Lung (tissue), 12 donors: ENCODE data around the gene SRRM4. TPM values are rescaled to one million over a fixed set of nuclear protein-coding genes. Genes with fewer than 3 reads are reported as not detected.

Experiments
- ATAC-seq: fragments of 200-7000 bp; cut with Tn5 transposase; one replicate; pipeline ENCODE4 v1.9.1; 2020; ENCODE audit warnings: moderate number of reproducible peaks; ENCODE audit not compliant: insufficient read depth, low FRiP score
- DNase-seq, 3 donors: peaks; one replicate each; pipeline ENCODE4 v3.0.0-alpha.2; 2013 to 2017
- H3K27ac ChIP-seq, 2 donors: one replicate each; pipeline ENCODE4 v1.5.1; 2013; ENCODE audit warnings: mild to moderate bottlenecking in 2 of 2, moderate library complexity in 2 of 2, control low read depth in 1 of 2, inconsistent platforms in 1 of 2, low read depth in 1 of 2, low read length in 1 of 2
- H3K27me3 ChIP-seq, 3 donors: one replicate each; pipeline ENCODE4 v1.5.1; 2013; ENCODE audit warnings: low read length in 2 of 3; ENCODE audit not compliant: control insufficient read depth in 3 of 3, insufficient read depth in 3 of 3
- H3K36me3 ChIP-seq, 4 donors: one replicate each; pipeline ENCODE4 v1.5.1; 2013; ENCODE audit warnings: low read length in 4 of 4, mild to moderate bottlenecking in 1 of 4, moderate library complexity in 1 of 4; ENCODE audit not compliant: control insufficient read depth in 4 of 4, insufficient read depth in 4 of 4
- H3K4me1 ChIP-seq, 5 donors: one replicate each; pipeline ENCODE4 v1.5.1; 2013; ENCODE audit warnings: low read length in 5 of 5, mild to moderate bottlenecking in 2 of 5, moderate library complexity in 1 of 5; ENCODE audit not compliant: control insufficient read depth in 5 of 5, insufficient read depth in 5 of 5
- H3K4me3 ChIP-seq: one replicate; pipeline ENCODE4 v1.5.1; 2013; ENCODE audit warnings: mild to moderate bottlenecking, control low read depth, moderate library complexity
- H3K9ac ChIP-seq, 2 donors: one replicate each; pipeline ENCODE4 v1.5.1; 2013; ENCODE audit warnings: low read length in 2 of 2, control low read depth in 1 of 2; ENCODE audit not compliant: insufficient read depth in 1 of 2
- H3K9me3 ChIP-seq, 4 donors: one replicate each; pipeline ENCODE4 v1.5.1; 2013; ENCODE audit warnings: low read length in 3 of 4, mild to moderate bottlenecking in 1 of 4, moderate library complexity in 1 of 4; ENCODE audit not compliant: control insufficient read depth in 4 of 4, insufficient read depth in 3 of 4
- CTCF ChIP-seq: IDR thresholded peaks from 2 replicates; pipeline ENCODE4 v1.5.1; 2012; ENCODE audit warnings: mild to moderate bottlenecking; ENCODE audit errors: control extremely low read depth, extremely low read depth
- WGBS, 2 donors: extraction: QIAGEN DNeasy Blood & Tissue Kit; methylation state at CpG; one replicate each; pipeline ENCODE4 v1.1.7; 2013; 5-methylcytosine and 5-hydroxymethylcytosine counted together
- polyA plus RNA-seq, 2 donors: library from polyadenylated mRNA; stranded (reverse); fragments of 200-250 nt; gene quantifications; one replicate each; pipeline ENCODE4 v1.2.1, GENCODE V29; 2013
- total RNA-seq, 2 donors: library from RNA; depleted of rRNA in 1 of 2; stranded (reverse); fragments of >200 nt in 1 of 2; gene quantifications; one replicate each; pipeline ENCODE4 v1.2.1, GENCODE V29; 2014 to 2021
- donor health status: control.
- donor health status: control.
- donor health status: Bipolar disorder and iron deficiency.
- donor health status: healthy.
- donor health status: DM: yes; HTN: yes; CAD: no.

The SRRM4 gene
- total and polyA plus RNA-seq, 4 donors: 0.01 to 0.20 (median 0.03) TPM

GRCh38 chr12:119071176-119071575, 89.8 kb downstream of the SRRM4 start:
- no peak for TF ChIP-seq CTCF
- H3K36me3 ChIP-seq: no peaks in the 10 kb centered on the region
- WGBS, 2 donors: 85 to 90% methylated on average over 6 of the region's 6 CpGs

GRCh38 chr12:119071638-119072231, 90.4 kb downstream of the SRRM4 start:
- no peak for TF ChIP-seq CTCF
- Histone ChIP-seq H3K9ac (no peak overlapping the region), H3K27me3 (peaks cover 0 to 10% (median 2%) of the 10 kb centered on the region in 3 donors), H3K27ac (no peak overlapping the region), H3K4me3 (no peak overlapping the region), H3K36me3 (no peaks in the 10 kb centered on the region), H3K9me3 (no peaks in the 10 kb centered on the region), H3K4me1 (no peaks in the 10 kb centered on the region)
- DNase-seq: no peak
- WGBS, 2 donors: 73 to 85% methylated on average over 5 of the region's 5 CpGs
- no peak for ATAC-seq

More at GRCh38 chr12:119071176-119071575, 89.8 kb downstream of the SRRM4 start:
- no peak overlapping the region for H3K27ac ChIP-seq
- H3K4me3 ChIP-seq: no peak overlapping the region
- no peak for DNase-seq
- no peak overlapping the region for H3K9ac ChIP-seq
- no peaks in the 10 kb centered on the region for H3K4me1 ChIP-seq
- H3K9me3 ChIP-seq: no peaks in the 10 kb centered on the region
- ATAC-seq: no peak
- peaks cover 0 to 10% (median 2%) of the 10 kb centered on the region in 3 donors for H3K27me3 ChIP-seq

GRCh38 chr12:119072440-119072839, 91.1 kb downstream of the SRRM4 start:
- ATAC-seq: no peak
- DNase-seq: no peak
- no peak overlapping the region for H3K27ac ChIP-seq
- H3K4me1 ChIP-seq: no peaks in the 10 kb centered on the region
- no peak overlapping the region for H3K9ac ChIP-seq
- H3K9me3 ChIP-seq: no peaks in the 10 kb centered on the region
- WGBS, 2 donors: 37 to 64% methylated on average over 6 of the region's 6 CpGs
- no peaks in the 10 kb centered on the region for H3K36me3 ChIP-seq
- H3K27me3 ChIP-seq: peaks cover 0 to 10% (median 2%) of the 10 kb centered on the region in 3 donors
- H3K4me3 ChIP-seq: no peak overlapping the region
- TF ChIP-seq CTCF: no peak
